D721Med (cell line): ENCODE data around the gene ASIC2.

Experiments
- DNase-seq: peaks from one replicate; pipeline ENCODE4 v3.0.0; 2011; ENCODE audit warnings: low spot score; ENCODE audit not compliant: insufficient read length
- FAIRE-seq: peaks from 2 replicates; lab custom pipeline; 2011; peaks lifted over from hg19 to GRCh38; lab: Jason Lieb, UNC
- CTCF ChIP-seq: IDR thresholded peaks from 2 replicates; pipeline ENCODE4 v1.5.1; 2012; ENCODE audit warnings: mild to moderate bottlenecking, control low read depth; ENCODE audit not compliant: insufficient read depth; ENCODE audit errors: missing control alignments

ASIC2 gene

DNA sequence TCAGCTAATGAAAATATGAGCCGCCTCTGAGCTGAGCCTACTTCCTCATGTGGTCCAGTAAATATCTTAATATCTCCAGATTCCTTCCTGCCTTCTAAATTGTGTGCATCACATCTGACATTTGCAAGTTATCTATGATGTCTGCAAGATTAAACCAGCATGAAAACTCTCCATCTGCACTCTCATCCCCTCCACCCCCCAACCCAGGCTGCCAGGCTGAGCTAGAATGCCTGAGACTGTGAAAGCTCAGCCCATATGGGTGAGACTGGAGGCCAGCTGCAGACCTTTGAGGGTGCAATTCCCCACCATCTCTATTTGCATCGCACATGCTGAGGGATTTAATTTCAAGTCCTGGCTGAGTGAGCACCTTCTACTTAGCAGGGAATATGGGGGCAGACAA, 82.8 kb downstream of the ASIC2 start:
- FAIRE-seq (no peak), DNase-seq (no peak)
- TF ChIP-seq CTCF, result no peak

DNA sequence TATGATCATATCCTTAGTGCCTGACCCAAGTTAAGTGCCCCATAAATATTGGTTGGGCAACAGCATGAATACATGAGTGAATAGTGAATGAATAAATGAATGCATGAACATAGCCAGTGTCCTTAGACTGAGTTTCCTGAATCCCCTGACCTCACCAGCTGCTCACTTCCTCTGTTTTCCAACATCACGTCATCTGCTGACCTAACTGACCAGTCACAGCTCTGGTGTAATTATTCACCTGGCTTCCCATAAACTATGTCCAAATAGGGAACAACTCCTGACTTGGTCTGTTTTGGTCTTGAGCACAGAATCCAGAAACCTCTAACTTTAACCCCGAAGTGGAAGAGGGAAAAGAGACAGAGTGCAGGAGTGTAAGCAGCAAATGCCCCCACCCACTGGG, 83.4 kb downstream of the ASIC2 start:
- no peak for TF ChIP-seq CTCF
- DNase-seq, result no peak

GRCh38 chr17:33207231-33207630, 85.9 kb downstream of the ASIC2 start:
- TF ChIP-seq CTCF, result no peak
- DNase-seq (no peak), FAIRE-seq (no peak)

More for the DNA sequence above, 83.4 kb downstream of the ASIC2 start:
- no peak for FAIRE-seq

DNA sequence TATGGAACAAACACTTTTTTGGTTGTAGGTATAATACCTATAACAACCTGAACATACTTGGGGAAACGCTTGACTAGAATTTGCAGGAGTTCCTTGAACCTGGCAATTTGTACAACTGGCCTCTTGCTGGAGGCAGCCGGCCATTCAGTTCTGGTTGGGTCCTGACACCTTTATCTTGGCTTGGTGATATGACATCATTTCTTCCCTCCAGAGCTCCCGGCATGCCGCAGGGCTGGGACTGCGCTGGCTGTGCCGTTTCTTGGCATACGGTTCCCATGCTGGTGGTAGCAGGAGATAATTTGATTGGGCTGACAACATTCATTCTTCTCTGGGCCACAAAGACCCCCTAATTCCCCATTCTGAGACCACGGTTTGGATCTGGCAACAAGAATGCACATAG, 87.5 kb downstream of the ASIC2 start:
- no peak for DNase-seq
- FAIRE-seq, result no peak
- no peak for TF ChIP-seq CTCF

DNA sequence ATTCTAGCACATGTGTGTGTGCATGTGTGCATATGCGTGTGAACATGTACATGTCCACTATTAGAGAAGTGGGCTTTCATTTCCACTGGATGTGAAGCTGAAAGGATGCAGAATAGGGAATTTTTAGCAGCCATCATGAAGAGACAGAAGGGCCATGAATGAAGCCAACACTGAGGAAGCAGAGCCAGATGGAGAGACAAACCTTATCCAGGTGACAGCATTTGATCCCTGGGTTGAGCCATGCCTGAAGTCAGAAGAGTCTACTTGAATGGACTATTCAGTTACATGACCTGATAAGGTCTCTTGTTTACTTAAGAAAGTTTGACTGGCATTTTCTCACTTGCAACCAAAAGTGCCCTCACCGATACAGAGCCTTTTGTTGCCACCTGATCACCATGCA, 88.4 kb downstream of the ASIC2 start:
- no peak for TF ChIP-seq CTCF
- FAIRE-seq (no peak), DNase-seq (no peak)

DNA sequence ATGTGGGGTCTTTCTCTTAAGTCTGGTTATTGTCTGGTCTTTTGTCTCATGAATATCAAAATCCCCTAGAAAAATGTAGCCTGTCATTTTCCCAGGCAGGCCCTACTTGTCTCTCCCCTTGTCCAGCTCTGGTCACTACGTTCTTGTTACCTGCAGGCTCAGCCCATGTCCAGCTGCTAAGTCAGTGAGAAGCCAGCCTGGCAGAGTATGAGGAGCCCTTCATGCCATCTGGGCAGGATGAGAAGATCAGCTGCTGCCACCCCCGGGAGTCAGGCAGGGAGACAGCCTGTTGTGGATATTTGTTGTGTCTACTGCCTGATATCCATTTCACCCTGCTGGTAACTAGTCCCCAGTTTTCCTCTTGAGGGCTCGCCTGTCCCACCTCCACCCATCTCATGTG, 88.9 kb downstream of the ASIC2 start:
- FAIRE-seq, result no peak
- no peak for TF ChIP-seq CTCF
- no peak for DNase-seq

DNA sequence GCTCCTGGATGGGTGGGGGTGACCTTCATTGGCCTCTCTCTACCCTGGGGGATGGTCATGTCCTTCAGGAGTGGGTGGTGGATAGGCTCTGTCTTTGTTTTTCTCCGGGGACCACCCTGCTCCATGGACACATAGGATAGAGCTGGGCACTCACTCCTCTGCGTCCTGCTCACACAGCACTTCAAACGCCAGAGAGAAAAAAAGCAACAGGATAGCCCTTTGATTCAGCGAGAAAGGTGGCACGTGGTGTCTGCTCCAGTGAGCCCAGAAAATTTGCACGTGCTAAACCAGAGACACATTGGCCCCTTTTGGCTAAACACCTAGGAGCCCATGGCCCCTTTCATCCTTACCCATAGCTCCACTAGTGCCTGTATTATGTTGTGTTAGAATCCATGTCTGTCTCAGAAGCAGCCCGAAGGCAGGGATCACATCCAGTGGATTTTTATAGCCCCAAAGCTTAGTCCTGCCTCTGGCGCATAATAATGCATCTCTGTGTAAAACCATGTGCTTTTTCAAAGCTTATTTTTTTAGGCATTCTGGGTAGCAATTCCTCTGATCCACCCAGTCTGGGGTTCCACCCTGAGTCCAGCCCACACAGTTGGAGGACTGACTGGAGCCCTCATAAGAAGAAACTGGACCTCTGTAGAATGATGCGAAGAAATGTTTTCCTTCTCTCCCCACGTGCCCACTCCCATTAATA, 90.1 kb downstream of the ASIC2 start:
- DNase-seq, result no peak
- FAIRE-seq, result no peak
- no peak for TF ChIP-seq CTCF
